GM21360 (cell line): ENCODE data around the gene CD300LB.
"Not testable (repeated sequence)": the region's sequence is repeated elsewhere in the genome, so short reads cannot be mapped to it uniquely, and the experiment has no call there.

Experiments
- ATAC-seq: cut with Tn5 transposase; IDR thresholded peaks from one replicate; pipeline ENCODE4 v1.9.1; 2021; ENCODE audit warnings: mild to moderate bottlenecking, moderate library complexity; ENCODE audit not compliant: unreplicated experiment

Gene CD300LB

GRCh38 chr17:74531231-74531761 is at the start of gene CD300LB:
Gene CD300LB, minus strand, starts transcription at chr17:74531475. Its CDS starts 125 bp downstream, at chr17:74531350.
- no peak for ATAC-seq

GRCh38 chr17:74579900-74580299 is 48.6 kb upstream of the CD300LB start:
- no peak for ATAC-seq

GRCh38 chr17:74578979-74579378 is 47.7 kb upstream of the CD300LB start:
- no peak for ATAC-seq

- no peak for ATAC-seq
Measured at GRCh38 chr17:74574489-74575142, 43.3 kb upstream of the CD300LB start.

GRCh38 chr17:74573635-74574034 is 42.4 kb upstream of the CD300LB start:
- ATAC-seq, result not testable (repeated sequence)

- ATAC-seq, result no peak
Measured at GRCh38 chr17:74573169-74573568, 41.9 kb upstream of the CD300LB start.

- ATAC-seq, result no peak
Measured at GRCh38 chr17:74571621-74572270, 40.5 kb upstream of the CD300LB start.

GRCh38 chr17:74569020-74570003 is 38.0 kb upstream of the CD300LB start:
- no peak for ATAC-seq

- ATAC-seq, result no peak
Measured at GRCh38 chr17:74568106-74568873, 37.0 kb upstream of the CD300LB start.

GRCh38 chr17:74567397-74567796 is 36.1 kb upstream of the CD300LB start, which contains the start of gene CD300H:
Gene CD300H, minus strand, starts transcription at chr17:74567509.
- no peak for ATAC-seq

- no peak for ATAC-seq
Measured at GRCh38 chr17:74566132-74566753, 35.0 kb upstream of the CD300LB start.

- no peak for ATAC-seq
Measured at GRCh38 chr17:74565126-74565525, 33.9 kb upstream of the CD300LB start.

GRCh38 chr17:74563358-74563757 is 32.1 kb upstream of the CD300LB start:
- ATAC-seq, result no peak

- ATAC-seq, result no peak
Measured at GRCh38 chr17:74561586-74561985, 30.3 kb upstream of the CD300LB start.

GRCh38 chr17:74558882-74559519 is 27.7 kb upstream of the CD300LB start:
- ATAC-seq, result no peak

- ATAC-seq, result not testable (repeated sequence)
Measured at GRCh38 chr17:74558402-74558801, 27.1 kb upstream of the CD300LB start.

- ATAC-seq, result no peak
Measured at GRCh38 chr17:74555427-74555940, 24.2 kb upstream of the CD300LB start.

GRCh38 chr17:74554909-74555308 is 23.6 kb upstream of the CD300LB start:
- ATAC-seq, result no peak

GRCh38 chr17:74552037-74552436 is 20.8 kb upstream of the CD300LB start:
- ATAC-seq, result no peak
